ENCODE measurements around the gene ROR2.

Gene ROR2

GRCh38 chr9:91789941-91790340 is 160.1 kb downstream of the ROR2 start:
- DNase-seq = no peak

- no peak for DNase-seq
These were observed 162.1 kb downstream of the ROR2 start for GRCh38 chr9:91787931-91788330.

- no peak for DNase-seq
These were observed 163.7 kb downstream of the ROR2 start for GRCh38 chr9:91786132-91786896.

GRCh38 chr9:91785447-91785842 is 164.6 kb downstream of the ROR2 start:
- no peak for DNase-seq

- DNase-seq = no peak
These were observed 165.2 kb downstream of the ROR2 start for GRCh38 chr9:91784673-91785446.

GRCh38 chr9:91783876-91784672 is 166.0 kb downstream of the ROR2 start:
- DNase-seq = no peak

GRCh38 chr9:91783411-91783810 is 166.6 kb downstream of the ROR2 start:
- DNase-seq = no peak

- DNase-seq = no peak
These were observed 167.3 kb downstream of the ROR2 start for GRCh38 chr9:91782708-91783214.

GRCh38 chr9:91781906-91782305 is 168.1 kb downstream of the ROR2 start:
- no peak for DNase-seq

GRCh38 chr9:91781116-91781515 is 168.9 kb downstream of the ROR2 start:
- DNase-seq = no peak

GRCh38 chr9:91778031-91778430 is 172.0 kb downstream of the ROR2 start:
- DNase-seq = no peak

GRCh38 chr9:91777292-91777830 is 172.7 kb downstream of the ROR2 start:
- DNase-seq = no peak

GRCh38 chr9:91776409-91777291 is 173.4 kb downstream of the ROR2 start:
- no peak for DNase-seq

GRCh38 chr9:91775708-91776028 is 174.4 kb downstream of the ROR2 start:
- no peak for DNase-seq

GRCh38 chr9:91775011-91775707 is 174.9 kb downstream of the ROR2 start:
- DNase-seq = peak; percentile 63

GRCh38 chr9:91773156-91773555 is 176.9 kb downstream of the ROR2 start:
- no peak for DNase-seq

GRCh38 chr9:91771864-91772263 is 178.2 kb downstream of the ROR2 start:
- no peak for DNase-seq

GRCh38 chr9:91771027-91771426 is 179.0 kb downstream of the ROR2 start:
- DNase-seq = no peak

- DNase-seq = no peak
These were observed 179.8 kb downstream of the ROR2 start for GRCh38 chr9:91770229-91770628.

- no peak for DNase-seq
These were observed 180.8 kb downstream of the ROR2 start for GRCh38 chr9:91768977-91769916.

All from CD4-positive, alpha-beta T cell treated with Interleukin-6 for 4 hours (primary cell).